Esophagus muscularis mucosa (tissue), 4 donors: ENCODE data around the gene KCNQ2. TPM values are rescaled to one million over a fixed set of nuclear protein-coding genes. Genes with fewer than 3 reads are reported as not detected.

Experiments
- DNase-seq: peaks from one replicate; pipeline ENCODE4 v3.0.0-alpha.2; 2017; ENCODE audit errors: extremely low spot score
- H3K27ac ChIP-seq, 4 donors: fragments of 200-600 bp; sonication (generic); replicated peaks in 1 of 4; 1 replicate in 3 of 4; 2 replicates in 1 of 4; pipeline ENCODE4 v1.5.1; 2016 to 2019; ENCODE audit warnings: mild to moderate bottlenecking in 1 of 4
- H3K27me3 ChIP-seq, 4 donors: fragments of 200-600 bp; sonication (generic); one replicate each; pipeline versions ENCODE4 v1.5.1 to v1.6.0; 2016 to 2019
- H3K36me3 ChIP-seq, 4 donors: fragments of 200-600 bp; sonication (generic); one replicate each; pipeline ENCODE4 v1.5.1; 2016 to 2019
- H3K4me1 ChIP-seq, 4 donors: fragments of 200-600 bp; sonication (generic); one replicate each; pipeline ENCODE4 v1.5.1; 2016 to 2019
- H3K4me3 ChIP-seq, 4 donors: fragments of 200-600 bp; sonication (generic); 1 replicate in 2 of 4; 2 replicates in 2 of 4; pipeline ENCODE4 v1.5.1; 2016 to 2019; ENCODE audit warnings: mild to moderate bottlenecking in 4 of 4, moderate library complexity in 1 of 4
- H3K9me3 ChIP-seq, 4 donors: fragments of 200-600 bp; sonication (generic); 1 replicate in 3 of 4; 2 replicates in 1 of 4; pipeline ENCODE4 v1.5.1; 2016 to 2019
- CTCF ChIP-seq, 3 experiments: fragments of 200-600 bp in 2 of 3; fragments of 450-650 bp in 1 of 3; sonication (generic) in 2 of 3; IDR thresholded peaks; one replicate each; pipeline ENCODE4 v1.5.1; 2017 to 2019; ENCODE audit warnings: antibody characterized with exemption in 3 of 3, mild to moderate bottlenecking in 2 of 3, moderate library complexity in 1 of 3
- EP300 ChIP-seq: sonication (generic); formaldehyde crosslinking; IDR thresholded peaks from one replicate; pipeline ENCODE4 v1.6.1; 2017; ENCODE audit warnings: antibody characterized with exemption
- POLR2A ChIP-seq: fragments of 450-650 bp; IDR thresholded peaks from one replicate; pipeline ENCODE4 v1.6.1; 2017; ENCODE audit warnings: antibody characterized with exemption, moderate library complexity, mild to moderate bottlenecking, low read depth
- POLR2AphosphoS5 ChIP-seq, 2 donors: sonication (generic); formaldehyde crosslinking; IDR thresholded peaks; one replicate each; pipeline ENCODE4 v1.6.1; 2017; ENCODE audit warnings: antibody characterized with exemption in 2 of 2
- WGBS: methylation state at CpG from one replicate; pipeline ENCODE4 v1.1.5; 2018; 5-methylcytosine and 5-hydroxymethylcytosine counted together
- intact Hi-C: fragments of 100-400 bp; cut with DNase I; formaldehyde crosslinking; loops from one replicate; pipeline ENCODE4 v1.15.1; 2023
- total RNA-seq, 4 donors: library from RNA; depleted of rRNA; stranded (reverse); fragments of >200 nt; gene quantifications; one replicate each; pipeline versions ENCODE4 v1.1.0 to v1.2.1, GENCODE V29; 2016

The KCNQ2 gene
- total RNA-seq, 4 donors from 2014 or later: 0.11 to 1.6 (median 0.50) TPM; not detected in 1

GRCh38 chr20:63366390-63367365 is 105.8 kb downstream of the KCNQ2 start:
- Histone ChIP-seq H3K9me3 (no peaks in the 10 kb centered on the region), H3K4me3 (no peak overlapping the region), H3K4me1 (peaks cover 0 to 3% (median 0%) of the 10 kb centered on the region in 4 donors), H3K27ac (no peak overlapping the region), H3K36me3 (no peaks in the 10 kb centered on the region), H3K27me3 (peaks cover 0 to 97% (median 10%) of the 10 kb centered on the region in 4 donors)
- DNase-seq: no peak
- TF ChIP-seq POLR2AphosphoS5 (IDR thresholded peaks at IDR 0.05) (no peak), EP300 (no peak), CTCF (IDR thresholded peaks at IDR 0.05) (no peak), POLR2A (no peak)
- whole genome bisulfite sequencing: 81% methylated on average over 21 of the region's 30 CpGs
- intact Hi-C loops: no loop called here

GRCh38 chr20:63365601-63366389 is 106.7 kb downstream of the KCNQ2 start:
- Histone ChIP-seq H3K36me3 (no peaks in the 10 kb centered on the region), H3K27me3 (peaks cover 0 to 97% (median 14%) of the 10 kb centered on the region in 4 donors), H3K27ac (no peak overlapping the region), H3K9me3 (no peaks in the 10 kb centered on the region), H3K4me3 (no peak overlapping the region), H3K4me1 (peaks cover 3 to 4% (median 3%) of the 10 kb centered on the region in 4 donors)
- 84% methylated on average over 19 of the region's 22 CpGs for WGBS
- TF ChIP-seq POLR2AphosphoS5 (IDR thresholded peaks at IDR 0.05) (no peak), EP300 (no peak), CTCF (IDR thresholded peaks at IDR 0.05) (no peak), POLR2A (no peak)
- DNase-seq: no peak
- intact Hi-C loops: no loop called here

GRCh38 chr20:63364801-63365585 is 107.5 kb downstream of the KCNQ2 start:
- peaks cover 5 to 12% (median 9%) of the 10 kb centered on the region in 4 donors for H3K4me1 ChIP-seq
- intact Hi-C loops: no loop called here
- H3K4me3 ChIP-seq: no peak overlapping the region
- no peaks in the 10 kb centered on the region for H3K36me3 ChIP-seq
- H3K27me3 ChIP-seq: peaks cover 0 to 97% (median 22%) of the 10 kb centered on the region in 4 donors
- no peaks in the 10 kb centered on the region for H3K9me3 ChIP-seq
- H3K27ac ChIP-seq: no peak overlapping the region
- WGBS: 86% methylated on average over 15 of the region's 20 CpGs
- TF ChIP-seq EP300 (no peak), POLR2AphosphoS5 (IDR thresholded peaks at IDR 0.05) (no peak), POLR2A (no peak), CTCF (IDR thresholded peaks at IDR 0.05) (no peak)
- no peak for DNase-seq

GRCh38 chr20:63363981-63364561 is 108.4 kb downstream of the KCNQ2 start:
- H3K27me3 ChIP-seq: peaks cover 0 to 98% (median 24%) of the 10 kb centered on the region in 4 donors
- H3K27ac ChIP-seq: no peak overlapping the region
- TF ChIP-seq POLR2AphosphoS5 (IDR thresholded peaks at IDR 0.05) (no peak), EP300 (no peak), CTCF (IDR thresholded peaks at IDR 0.05) (no peak), POLR2A (no peak)
- WGBS: 58% methylated on average over 11 of the region's 19 CpGs
- no peak overlapping the region for H3K4me3 ChIP-seq
- no peaks in the 10 kb centered on the region for H3K9me3 ChIP-seq
- no peaks in the 10 kb centered on the region for H3K36me3 ChIP-seq
- H3K4me1 ChIP-seq: peaks cover 5 to 13% (median 9%) of the 10 kb centered on the region in 4 donors
- no peak for DNase-seq
- intact Hi-C loops: no loop called here
